NCI-H1092 (cell line): ENCODE measurements around the gene PARD3B.

Source experiments
- DNase-seq: peaks from one replicate; lab custom pipeline; 2025; lab: John Stamatoyannopoulos, UW

The PARD3B gene

DNA sequence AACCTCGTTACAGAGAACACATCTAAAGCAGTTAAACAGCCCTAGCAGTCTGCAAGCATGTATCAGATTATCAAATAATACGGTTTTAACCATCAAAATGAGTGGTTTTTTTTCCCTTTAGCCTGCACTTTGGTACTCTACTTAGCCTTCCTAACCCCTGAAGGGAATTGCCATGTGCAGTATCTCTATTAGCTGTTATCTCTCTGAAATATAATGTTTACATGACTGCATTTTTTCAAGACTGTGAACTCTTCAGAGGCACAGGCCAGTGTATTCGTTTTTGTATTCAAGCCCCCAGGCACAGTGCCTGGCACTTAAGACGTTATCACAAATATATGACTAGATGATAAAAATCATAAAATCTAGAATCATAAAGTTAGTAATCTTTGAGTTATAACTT lies 509.5 kb downstream of the PARD3B start:
- no peak for DNase-seq

DNA sequence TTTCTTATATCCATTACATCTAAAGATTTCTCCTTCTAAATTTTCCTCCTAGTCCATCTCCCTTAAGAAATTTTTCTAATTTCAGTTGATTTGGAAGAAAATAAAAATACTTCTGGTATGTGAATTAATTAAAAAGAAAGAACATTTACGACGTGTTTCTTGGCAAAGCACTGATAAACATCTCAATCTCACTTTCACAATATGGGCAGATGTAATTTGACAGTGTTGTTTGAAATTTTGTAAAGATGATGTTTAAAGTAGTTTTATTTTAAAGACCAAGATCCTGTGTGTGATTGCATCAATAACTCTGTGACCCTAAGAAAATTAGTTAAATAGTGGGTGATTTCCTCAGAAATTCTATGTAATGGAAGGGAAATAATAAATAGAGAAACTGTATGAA lies 510.0 kb downstream of the PARD3B start:
- no peak for DNase-seq

DNA sequence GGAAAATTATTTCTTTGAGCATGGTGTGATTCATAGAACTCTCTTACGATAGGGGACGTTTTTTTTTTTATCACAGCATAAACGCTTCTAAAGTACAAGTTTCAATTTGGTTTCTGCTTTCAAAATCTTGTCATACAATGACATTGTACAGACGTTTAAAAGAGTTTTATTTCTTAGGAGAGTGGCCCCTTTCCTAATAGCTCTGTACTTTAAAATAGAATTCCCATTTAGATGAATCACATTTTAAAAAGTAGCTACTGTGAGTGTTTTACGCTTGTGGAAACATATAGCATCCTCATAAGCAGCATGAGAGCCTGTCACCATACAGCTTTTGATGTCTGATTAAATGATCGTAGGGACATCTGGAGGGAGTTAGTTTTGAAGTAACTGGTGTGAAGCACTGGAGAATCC lies 510.9 kb downstream of the PARD3B start:
- no peak for DNase-seq

DNA sequence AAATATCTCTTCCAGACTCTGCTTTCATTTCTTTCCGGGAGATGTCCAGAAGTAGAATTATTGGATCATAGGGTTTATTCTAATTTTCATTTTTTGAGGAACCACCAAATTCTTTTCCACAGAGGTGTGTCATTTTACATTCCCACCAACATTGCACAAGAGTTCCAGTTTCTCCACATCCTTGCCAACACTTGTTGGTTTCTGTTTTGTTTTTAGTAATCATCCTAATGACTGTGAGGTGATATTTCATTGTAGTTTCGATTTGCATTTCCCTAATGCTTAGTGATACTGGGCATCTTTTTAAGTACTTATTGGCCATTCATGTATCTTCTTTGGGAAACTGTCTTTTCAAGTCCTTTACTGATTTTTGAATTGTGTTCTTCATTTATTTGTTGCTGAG lies 513.1 kb downstream of the PARD3B start:
- no peak for DNase-seq

DNA sequence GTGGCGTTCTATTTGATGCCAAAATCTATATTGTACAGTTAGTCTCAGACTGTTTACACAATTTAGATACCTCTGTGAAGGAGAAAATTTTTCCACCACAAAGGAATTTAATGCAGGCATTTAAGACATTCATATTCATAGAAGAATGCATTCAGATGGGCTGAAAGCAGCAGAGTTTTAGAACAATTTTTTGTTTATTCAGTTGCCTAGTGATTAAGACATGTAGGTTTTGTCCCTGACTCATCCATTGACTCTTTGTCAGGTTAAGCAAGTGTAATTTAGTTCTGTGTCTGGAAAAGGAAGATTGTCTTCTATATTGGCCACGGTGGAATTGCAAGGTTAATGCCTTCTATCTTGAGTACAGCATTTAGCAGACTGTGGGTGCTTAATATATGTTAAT lies 515.0 kb downstream of the PARD3B start:
- DNase-seq = no peak

DNA sequence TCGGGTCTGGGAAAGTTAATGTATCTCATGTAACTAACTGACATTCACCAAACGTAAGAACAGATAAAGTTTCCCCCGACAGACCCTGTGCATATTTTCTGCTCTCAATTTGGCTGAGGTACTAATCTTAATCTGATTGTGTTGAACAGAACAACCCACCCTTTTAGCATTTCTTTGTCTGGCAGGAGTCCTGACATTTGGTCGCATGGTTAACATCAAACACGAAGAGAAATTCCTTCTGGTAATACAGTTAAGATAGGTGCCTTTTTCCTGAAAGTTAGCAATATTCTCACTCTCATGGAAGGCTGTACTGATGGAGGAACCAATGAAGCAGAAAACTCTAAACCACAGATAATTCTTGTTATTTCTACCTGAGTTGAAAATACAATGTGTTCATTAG lies 520.8 kb downstream of the PARD3B start:
- no peak for DNase-seq

DNA sequence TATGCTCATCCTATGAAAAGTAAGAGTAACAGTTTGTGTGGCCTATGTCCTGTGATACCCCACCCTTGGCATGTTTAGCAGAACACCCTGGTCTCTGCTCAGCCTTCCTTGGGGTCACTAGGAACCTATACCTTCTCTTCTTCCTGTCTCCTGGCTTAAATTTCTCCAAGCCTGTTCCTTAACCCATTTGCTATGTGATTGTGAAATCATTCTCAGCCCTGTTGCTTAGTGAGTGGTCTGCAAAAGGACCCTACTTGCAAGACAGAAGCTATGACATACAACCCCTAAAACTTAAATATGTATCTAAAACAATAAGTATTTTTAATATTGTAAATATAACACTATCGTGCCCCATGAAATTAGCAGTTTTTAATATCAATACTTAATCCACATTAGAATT lies 524.7 kb downstream of the PARD3B start:
- DNase-seq = no peak

DNA sequence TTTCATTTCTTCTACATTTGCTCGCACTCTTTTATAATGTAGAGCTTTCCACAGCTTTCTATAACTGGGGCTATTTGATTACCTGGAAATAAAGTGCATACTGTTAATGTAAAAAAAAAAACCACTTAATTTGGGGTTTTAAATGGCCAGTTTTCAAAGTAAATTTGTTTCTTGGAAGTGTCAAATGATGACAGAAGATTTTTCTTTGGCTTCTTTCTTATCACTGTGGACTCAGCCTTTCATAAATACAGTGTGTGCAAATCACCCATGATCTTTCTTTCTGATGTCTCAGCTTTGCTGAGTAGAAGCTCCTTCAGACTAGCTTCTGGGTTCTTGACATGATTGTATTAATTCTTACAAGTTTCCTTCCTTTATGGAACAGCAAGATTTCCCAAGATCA lies 525.6 kb downstream of the PARD3B start:
- no peak for DNase-seq

DNA sequence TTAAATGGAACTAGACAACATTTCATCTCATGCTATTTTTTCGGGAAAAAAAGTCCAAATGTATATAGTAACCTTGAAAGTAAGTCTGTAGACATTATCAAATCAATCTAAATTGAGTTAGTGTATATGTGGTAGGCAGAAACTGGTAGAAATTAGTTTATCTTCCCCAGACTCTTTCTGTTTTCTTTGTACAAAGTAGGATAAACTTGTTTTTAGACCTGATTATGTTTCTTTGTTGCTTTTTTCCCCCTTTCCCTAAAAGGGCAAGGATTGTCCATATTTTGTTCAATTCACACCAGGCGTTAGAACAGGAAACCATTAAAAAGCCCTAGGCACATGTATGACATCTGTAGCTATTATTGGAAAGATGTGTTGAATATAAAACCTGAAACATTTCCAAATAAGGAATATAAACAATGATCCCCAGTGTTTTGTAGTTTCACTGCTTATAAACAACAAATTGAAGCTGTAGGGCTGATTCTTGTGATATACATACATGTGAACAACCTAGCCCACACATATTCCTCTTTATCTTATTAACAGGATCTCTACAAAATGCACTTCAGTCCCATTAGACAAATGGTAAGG lies 528.3 kb downstream of the PARD3B start:
- no peak for DNase-seq

DNA sequence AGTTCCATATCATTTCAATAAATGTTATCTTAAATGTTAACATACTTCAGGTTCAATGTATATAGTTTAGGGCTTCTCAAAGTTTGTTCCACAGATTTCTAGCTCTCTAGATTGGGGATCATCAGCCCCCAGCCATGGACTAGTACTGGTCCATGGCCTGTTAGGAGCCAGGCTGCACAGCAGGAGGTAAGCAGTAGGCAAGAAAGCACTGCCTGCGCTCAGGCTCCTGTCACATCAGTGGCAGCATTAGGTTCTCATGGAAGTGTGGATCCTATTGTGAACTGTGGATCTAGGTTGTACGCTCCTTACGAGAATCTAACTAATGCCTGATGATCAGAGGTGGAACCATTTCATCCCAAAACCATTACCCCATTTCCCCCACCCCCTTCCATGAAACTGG lies 531.1 kb downstream of the PARD3B start:
- no peak for DNase-seq

DNA sequence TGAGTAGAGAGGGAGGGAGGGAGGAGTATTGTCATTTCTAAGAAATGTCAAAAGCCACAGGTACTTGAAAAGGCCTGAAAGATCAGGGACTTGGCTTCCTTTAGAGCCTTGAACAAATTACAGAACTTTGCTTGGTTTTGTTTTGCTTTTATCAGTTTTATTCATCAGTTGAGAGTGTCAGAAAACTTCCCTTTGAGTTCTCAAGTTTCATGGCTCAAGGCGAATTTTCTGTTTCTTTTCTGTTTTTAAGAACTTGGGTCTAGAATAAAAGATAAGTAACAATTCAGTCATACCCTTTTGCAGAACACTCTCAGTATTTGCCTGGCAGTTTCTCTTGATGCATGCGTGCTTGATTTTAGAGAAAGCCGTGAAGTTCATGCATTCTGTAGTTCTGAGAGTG lies 531.9 kb downstream of the PARD3B start:
- no peak for DNase-seq

DNA sequence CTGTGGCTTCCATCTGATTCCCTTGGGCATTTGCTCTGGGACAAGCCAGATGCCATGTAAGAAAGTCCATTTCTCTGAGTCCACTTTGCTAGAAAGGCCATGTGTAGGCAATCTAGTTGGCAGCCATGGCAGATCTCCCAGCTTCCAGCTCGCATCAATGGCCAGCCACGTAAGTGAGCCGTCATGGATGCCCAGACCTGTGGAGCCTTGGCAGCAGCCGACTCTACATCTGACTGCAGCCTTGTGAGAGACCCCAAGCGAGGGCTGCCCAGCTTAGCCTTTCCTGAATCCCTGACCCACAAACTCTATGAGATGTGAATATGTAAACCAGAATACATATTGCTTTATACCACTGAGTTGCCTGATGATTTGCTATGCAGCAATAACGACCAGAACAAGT lies 533.5 kb downstream of the PARD3B start:
- DNase-seq = no peak

DNA sequence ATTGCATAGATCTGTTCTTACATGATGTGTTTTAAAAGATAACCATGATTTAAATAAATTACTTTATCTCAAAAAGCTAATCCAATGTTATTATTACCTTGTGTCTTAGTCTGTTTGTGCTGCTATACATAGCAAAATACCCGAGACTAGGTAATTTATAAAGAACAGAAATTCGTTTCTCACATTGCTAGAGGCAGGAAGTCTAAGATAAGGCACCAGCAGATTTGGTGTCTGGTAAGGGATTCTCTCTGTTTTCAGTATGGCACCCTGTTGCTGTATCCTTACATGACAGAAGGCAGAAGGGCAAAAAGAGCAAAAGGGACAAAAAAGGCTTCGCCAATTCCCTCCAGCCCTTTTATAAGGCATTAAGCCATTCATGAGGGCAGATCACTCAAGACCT lies 533.9 kb downstream of the PARD3B start:
- DNase-seq = no peak

DNA sequence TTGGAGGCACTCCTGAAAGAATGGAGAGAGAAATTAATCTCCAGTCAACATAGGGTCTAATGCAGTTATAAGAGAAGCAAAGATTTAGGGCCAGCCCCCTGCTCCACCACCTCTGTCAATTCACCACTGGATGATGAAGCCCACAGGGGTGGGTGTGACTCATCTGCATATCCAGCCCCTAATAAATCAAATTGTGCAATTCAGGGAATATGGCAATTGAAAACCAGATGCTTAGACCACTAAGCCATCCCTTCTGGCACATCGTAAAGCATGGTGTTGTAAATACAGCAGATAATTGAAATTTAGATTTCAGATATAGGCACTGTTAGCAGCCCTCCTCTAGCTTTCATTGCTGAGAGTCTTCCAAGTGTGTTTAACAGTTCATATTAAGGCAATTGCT lies 541.4 kb downstream of the PARD3B start:
- DNase-seq = no peak

DNA sequence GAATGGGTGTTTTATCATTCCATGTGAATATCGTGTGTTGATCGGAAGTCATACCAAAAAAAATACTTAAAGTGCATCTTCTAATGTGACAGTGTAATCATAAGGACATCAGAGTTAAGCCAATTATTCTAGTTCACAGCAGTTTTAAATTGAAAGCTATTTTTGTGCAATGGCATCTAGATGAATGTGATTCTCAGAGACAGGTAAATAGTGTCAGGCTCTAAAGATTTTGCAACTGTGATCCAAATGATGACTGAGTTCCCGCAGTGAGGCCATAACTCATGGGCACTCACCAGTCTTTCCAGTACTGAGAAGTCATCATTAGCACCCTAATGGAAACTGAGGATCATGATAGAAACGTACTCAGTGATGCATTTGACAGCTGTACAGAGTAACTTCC lies 542.6 kb downstream of the PARD3B start:
- DNase-seq = no peak

DNA sequence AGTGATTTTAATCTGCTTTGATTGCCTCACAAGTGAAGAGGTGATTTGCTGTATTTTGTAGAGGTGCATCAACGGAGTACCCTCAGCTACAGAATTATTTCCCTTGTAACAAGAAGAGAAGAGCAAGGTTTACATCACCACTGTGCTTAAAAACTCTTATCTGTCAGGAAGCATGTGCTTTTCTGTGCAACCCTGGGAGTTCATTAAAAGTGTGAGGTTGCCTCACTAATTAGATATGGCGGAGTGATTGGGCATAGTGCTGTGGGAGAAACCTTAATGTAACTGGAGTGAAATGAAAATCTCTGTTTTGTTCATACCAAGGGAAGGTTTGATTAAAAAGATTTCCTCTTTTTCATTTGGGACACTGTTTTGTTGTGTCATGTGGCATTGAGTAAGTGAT lies 544.7 kb downstream of the PARD3B start:
- no peak for DNase-seq

DNA sequence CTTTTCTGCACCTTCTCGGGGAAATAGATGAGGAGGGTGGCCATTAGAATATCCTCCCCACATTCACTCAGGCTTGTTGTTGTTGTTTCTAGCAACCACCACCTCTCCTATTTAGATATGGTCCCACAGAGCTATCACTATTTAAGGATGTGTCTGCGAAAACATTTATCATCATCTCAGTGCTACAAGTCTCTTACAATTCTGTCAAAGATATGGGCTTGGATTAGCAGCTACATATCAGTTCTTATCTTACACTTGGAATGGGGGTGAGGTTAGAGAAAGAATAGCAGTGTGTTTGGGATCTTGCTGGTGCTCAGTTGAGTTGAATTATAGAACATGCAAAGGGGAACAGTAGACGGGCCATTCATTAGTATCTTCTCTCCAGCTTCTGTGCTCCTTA lies 546.1 kb downstream of the PARD3B start:
- DNase-seq = no peak

DNA sequence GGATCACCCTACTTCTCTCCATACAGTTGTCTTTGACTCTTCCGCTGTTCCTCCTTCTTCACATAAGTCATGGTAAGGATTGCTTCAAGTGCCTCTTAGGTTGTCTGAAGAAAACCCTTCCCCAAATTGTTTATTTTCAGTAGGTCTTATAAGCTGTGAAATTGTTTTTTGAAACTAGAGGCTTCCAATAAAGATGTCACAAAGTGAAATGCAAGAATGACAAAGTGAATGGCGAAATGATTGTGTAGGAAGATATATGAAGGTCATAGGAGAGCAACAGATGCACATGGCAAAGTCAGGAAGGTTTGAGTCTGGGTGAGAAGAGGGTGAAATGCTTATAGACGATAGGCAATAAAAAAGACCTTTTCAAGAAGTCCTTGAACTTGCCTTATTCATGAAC lies 548.8 kb downstream of the PARD3B start:
- DNase-seq = no peak

DNA sequence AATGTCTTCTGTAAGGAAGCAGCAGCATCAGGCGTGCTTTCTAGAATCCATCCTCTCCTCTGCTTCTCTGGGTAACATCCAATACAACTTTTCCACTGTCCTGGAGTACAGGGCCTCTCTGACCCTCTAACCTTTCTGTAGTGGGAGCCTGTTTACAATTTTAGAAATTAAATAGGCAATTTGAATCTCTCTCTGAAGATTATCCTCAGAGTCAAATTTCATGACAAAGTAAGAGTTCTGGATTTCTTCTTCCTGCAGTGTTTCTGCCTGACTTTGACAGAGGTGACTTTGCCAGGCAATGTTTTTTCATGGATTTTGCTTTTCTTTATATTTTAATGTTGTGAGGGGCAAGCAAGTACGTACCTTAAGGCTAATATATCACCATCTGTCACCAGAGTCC lies 558.4 kb downstream of the PARD3B start:
- no peak for DNase-seq

DNA sequence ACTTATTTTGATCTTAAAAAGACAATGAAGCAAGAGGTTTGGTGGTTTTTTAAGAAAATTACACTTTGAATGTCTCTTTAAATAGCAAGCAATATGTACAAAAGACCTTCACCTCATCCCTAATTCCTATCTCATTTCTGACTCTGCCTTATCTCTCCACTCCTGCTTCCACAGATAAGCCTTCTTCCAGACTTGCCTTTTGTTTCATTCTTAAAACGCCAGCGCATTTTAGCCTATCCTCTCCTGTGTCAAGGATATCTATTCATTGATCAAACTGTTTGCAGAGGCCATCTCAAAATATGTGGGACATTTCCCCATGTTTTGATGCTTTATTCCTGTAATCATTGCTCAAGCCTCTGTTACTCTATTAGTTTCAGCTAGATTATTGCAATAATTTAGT lies 562.5 kb downstream of the PARD3B start:
- no peak for DNase-seq

DNA sequence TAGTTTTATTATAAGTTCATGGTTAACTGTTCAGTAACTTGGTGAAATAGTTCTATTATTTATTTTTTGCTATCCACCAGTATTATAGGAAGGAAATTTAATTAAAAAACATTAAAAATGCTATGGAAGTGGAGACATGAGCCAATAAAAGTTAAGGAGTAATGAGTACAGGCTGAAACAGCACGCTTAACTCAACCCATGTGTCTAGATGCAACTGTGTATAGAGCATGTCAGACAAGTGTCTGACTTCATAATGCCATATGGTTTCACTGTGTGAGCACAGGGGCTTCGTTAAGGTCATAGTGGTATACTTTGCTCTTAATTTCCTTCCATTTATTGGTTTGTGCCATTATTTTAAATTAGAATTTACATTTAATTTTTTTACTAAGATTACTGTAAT lies 570.2 kb downstream of the PARD3B start:
- no peak for DNase-seq

DNA sequence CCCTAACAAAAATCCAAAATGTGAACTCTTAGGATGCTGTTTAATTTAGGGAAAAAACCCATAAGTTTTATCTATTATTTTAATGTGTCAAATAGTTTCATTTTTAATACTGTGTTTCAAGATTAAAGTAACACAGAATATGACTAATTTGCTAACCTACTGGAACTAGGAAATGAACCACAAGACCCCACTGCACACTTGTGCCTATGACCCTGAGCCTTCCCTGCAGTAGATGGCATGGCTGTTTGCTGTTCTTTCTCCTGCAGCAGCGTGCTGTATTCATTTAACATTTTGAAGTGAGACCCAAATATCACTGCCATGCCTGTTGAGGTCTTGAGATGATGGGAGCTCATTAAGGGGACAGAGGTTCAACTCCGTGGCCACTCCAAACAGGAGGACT lies 571.9 kb downstream of the PARD3B start:
- DNase-seq = no peak

DNA sequence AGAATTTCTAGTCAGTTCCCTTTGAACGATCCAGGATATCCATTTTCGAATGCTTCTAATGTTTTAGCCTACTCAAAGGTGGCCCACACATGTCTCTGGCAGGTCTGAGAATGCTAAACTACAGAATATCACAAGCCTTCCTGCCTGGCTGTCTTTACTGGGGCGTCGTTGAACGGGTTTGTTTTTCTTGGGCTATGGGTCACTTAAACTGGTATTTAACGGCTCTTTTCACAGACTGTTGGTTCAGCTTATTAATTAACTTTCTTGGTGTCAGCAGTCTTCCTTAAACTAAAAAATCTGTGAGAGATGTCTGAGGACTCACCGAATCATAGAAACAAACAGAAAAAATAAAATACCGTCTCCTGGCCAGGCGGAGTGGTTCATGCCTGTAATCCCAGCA lies 573.9 kb downstream of the PARD3B start:
- DNase-seq = no peak

DNA sequence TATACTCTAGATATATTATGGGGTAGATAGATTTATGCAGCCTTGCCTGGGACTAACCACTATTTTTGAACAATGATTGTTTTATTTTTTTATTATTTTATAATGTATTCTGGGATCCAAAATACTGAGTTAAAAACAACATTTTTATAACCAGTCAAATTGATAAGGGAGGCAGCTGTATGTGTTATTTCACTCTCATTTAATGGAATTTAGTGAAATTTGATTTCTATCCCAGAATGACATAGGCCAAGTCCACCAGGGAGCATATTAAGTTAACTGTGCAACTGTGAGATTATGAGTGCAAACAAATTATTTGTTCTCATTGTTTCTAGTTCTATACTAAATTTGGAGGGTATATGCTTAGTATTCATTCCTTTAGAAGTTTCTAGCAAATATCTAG lies 583.5 kb downstream of the PARD3B start:
- DNase-seq = no peak

DNA sequence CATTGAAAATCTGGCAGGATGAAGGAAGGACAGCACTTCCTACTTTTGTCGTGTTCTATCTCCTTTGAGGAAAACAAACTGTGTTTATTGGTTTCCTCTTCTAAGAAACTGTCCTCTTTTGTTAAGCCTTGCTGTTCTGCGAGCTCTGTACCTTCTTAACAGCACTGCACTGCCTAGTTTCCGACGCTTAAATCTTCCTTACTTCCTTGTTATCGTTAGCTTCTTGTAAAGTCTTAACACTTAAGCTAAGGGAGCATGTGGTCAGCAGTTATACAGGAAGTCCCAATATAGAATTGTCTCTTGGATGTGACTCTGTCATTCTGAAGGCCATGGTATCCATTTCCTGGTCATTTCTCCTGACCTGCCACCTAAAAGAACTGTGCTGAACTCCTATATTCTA lies 584.3 kb downstream of the PARD3B start:
- DNase-seq = no peak
